Measurements from ENCODE around the gene RAB40C.

Gene RAB40C

DNA sequence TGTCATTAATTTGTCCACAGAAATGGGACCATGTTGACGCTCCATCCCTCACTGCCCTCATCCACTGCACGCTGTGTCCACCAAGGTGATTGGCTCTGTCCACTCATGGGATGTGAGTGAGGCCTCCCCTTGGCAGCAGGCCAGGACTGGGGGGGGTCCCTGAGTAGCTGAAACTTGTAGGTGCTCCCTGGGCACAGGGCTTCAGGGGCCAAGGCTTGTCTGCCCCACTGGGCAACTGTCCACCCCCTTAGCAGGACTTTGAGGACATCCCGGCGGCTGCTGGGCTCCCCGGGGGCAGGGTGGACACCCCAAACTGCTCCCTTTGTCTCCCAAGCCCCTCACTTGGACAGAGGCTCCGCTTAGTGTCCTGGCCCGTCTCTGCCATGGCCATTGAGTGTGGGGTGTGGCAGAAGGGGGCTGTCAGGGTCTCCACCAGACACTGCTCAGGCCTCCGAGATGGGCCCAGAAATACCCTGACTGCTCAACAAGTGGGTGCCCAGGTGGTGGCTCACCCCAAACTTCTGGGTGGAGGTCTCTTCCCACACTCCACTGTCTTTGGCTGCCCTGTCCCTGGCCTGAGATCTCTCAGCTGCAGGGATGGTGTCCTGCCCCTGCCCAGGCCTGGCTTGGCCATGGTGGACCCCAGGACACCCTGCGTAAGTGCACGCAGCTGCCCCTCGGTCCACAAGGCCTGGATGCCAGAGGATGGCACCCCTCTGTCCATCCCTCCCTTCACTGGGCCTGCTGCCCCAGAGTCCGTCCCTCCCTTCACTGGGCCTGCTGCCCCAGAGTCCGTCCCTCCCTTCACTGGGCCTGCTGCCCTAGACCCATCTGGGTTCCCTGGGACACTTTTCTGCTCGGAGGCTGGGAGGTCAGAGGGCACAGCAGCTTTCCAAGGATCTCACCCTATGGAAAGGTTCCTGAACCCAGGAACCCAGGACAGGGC, 2.9 kb upstream of the RAB40C start:
- peaks cover 2% of the 10 kb centered on the region for H3K27me3 Mint-ChIP-seq (ENCODE audit: low read depth)
- H3K4me3 Mint-ChIP-seq: peak overlapping the region; percentile 92
- DNase-seq (ENCODE audit: low spot score): no peak
- H3K4me1 Mint-ChIP-seq (ENCODE audit: low read depth): peaks cover 19% of the 10 kb centered on the region
- no peaks in the 10 kb centered on the region for H3K9me3 Mint-ChIP-seq
- H3K27ac Mint-ChIP-seq: peak overlapping the region; percentile 88
- peaks cover 2% of the 10 kb centered on the region for H3K36me3 Mint-ChIP-seq (ENCODE audit: low read depth)

DNA sequence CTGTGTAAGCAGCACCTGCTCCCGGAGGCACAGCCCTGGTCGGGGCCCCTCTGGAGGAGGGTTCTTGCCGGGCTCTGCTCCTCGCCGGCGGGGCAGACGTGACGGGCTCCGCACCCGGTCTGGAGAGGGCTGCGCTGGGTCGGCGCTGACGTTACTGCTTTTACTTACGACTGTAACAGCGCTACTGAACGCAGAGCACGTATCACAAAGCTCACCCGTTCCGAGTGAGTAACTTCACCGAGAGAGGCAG, 1.3 kb upstream of the RAB40C start:
- no peaks in the 10 kb centered on the region for H3K9me3 Mint-ChIP-seq
- H3K4me3 Mint-ChIP-seq: peak overlapping the region; percentile 92
- peaks cover 2% of the 10 kb centered on the region for H3K27me3 Mint-ChIP-seq (ENCODE audit: low read depth)
- peaks cover 19% of the 10 kb centered on the region for H3K4me1 Mint-ChIP-seq (ENCODE audit: low read depth)
- H3K36me3 Mint-ChIP-seq (ENCODE audit: low read depth): peaks cover 2% of the 10 kb centered on the region
- peak overlapping the region; percentile 100 for H3K27ac Mint-ChIP-seq
- no peak for DNase-seq (ENCODE audit: low spot score)

DNA sequence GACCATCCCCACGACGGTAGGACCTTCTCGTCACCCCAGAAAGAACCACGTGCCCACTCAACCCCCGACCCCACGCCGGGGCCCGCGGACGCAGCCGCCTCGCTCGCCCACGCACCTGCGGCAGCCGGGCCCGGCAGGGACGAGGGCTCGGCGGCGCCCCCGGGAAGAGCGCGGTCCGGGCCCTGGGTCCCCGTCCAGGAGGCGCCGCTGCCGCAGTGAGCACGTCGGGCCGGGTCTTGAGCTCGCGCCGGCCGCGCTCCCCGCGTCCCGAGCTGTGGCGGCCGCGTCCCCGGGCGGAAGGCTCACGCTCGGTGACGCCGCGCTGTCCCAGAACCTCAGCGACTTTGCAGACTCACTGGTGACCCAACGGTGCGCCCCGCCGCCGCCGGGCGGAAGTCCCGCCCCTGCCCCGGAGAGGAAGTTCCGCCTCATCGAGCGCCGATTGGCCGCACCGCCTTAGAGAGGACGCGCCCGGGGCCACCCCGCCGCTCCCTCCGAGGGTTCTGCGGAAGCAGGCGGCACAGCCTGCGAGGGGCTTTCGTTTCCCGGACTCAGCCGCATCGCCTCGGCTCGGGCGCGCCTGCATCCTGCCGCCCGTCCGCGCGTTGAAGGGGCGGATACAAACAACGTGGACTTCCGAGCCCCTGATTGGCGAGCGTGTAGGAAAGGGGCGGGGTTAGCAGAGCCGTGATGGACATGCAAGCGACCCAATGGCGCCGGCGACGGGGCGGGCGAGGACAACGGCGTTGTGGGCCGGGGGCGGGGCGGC, 793 bp upstream of the RAB40C start:
- H3K36me3 Mint-ChIP-seq (ENCODE audit: low read depth): peaks cover 2% of the 10 kb centered on the region
- peak overlapping the region; percentile 100 for H3K27ac Mint-ChIP-seq
- peak overlapping the region; percentile 99 for H3K4me3 Mint-ChIP-seq
- peak; percentile 96 for DNase-seq (ENCODE audit: low spot score)
- H3K4me1 Mint-ChIP-seq (ENCODE audit: low read depth): peaks cover 19% of the 10 kb centered on the region
- peaks cover 2% of the 10 kb centered on the region for H3K27me3 Mint-ChIP-seq (ENCODE audit: low read depth)
- no peaks in the 10 kb centered on the region for H3K9me3 Mint-ChIP-seq

DNA sequence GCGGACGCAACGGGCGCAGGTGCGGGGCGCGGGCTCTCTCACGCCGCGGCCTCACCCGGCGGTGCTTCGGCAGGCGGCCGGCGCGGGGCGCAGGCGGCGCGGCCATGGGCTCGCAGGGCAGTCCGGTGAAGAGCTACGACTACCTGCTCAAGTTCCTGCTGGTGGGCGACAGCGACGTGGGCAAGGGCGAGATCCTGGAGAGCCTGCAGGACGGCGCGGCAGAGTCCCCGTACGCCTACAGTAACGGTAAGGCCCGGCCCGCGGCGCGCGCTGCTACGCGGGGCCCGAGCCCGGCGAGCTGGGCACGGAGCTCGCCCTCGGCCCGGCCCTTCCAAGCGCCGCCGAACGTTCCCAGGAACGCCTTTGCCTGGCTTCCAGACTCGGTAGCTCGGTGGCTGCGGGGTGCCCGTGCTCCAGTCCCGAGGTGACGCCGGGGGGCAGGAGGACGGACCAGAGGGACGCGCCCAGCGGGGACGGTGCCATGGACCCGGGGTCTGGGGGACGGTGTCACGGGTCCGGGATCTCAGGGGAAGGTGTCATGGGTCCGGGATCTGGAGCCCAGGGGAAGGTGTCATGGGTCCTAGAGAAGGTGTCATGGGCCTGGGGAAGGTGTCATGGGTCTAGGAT, 435 bp downstream of the RAB40C start:
- Mint-ChIP-seq H3K4me1 (ENCODE audit: low read depth) (peaks cover 20% of the 10 kb centered on the region), H3K9me3 (no peaks in the 10 kb centered on the region), H3K36me3 (ENCODE audit: low read depth) (peaks cover 2% of the 10 kb centered on the region), H3K4me3 (peak overlapping the region; percentile 87), H3K27ac (peak overlapping the region; percentile 79), H3K27me3 (ENCODE audit: low read depth) (peaks cover 2% of the 10 kb centered on the region)
- no peak for DNase-seq (ENCODE audit: low spot score)

DNA sequence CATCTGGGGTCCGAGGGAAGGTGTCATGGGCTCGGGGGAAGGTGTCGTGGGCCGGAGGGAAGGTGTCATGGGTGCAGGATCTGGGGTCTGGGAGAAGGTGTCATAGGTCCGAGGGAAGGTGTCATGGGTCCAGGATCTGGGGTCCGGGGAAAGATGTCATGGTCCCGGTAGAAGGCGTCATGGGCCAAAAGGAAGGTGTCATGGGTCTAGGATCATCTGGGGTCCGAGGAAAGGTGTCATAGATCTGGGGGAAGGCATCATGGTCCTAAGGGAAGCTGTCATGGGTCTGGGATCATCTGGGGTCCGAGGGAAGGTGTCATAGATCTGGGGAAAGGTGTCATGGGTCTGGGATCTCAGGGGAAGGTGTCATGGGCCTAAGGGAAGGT, 942 bp downstream of the RAB40C start:
- Mint-ChIP-seq H3K4me3 (peak overlapping the region; percentile 87), H3K27me3 (ENCODE audit: low read depth) (peaks cover 2% of the 10 kb centered on the region), H3K4me1 (ENCODE audit: low read depth) (peaks cover 20% of the 10 kb centered on the region), H3K9me3 (no peaks in the 10 kb centered on the region), H3K36me3 (ENCODE audit: low read depth) (peaks cover 2% of the 10 kb centered on the region), H3K27ac (peak overlapping the region; percentile 79)
- DNase-seq (ENCODE audit: low spot score): no peak

DNA sequence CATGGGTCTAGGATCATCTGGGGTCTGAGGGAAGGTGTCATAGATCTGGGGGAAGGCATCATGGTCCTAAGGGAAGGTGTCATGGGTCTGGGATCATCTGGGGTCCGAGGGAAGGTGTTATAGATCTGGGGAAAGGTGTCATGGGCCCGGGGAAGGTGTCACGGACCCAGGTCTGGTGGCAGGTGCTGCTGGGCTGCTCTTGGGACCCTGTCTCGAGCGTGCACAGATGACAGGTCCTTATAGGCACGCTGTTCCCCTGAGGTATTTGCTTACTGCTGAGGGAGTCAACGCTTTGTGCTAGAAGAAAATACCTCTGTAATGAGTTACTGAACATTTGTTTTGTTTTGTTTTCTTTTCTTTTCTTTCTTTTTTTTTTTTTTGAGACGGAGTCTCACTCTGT, 1.4 kb downstream of the RAB40C start:
- H3K4me1 Mint-ChIP-seq (ENCODE audit: low read depth): peaks cover 20% of the 10 kb centered on the region
- peak overlapping the region; percentile 79 for H3K27ac Mint-ChIP-seq
- H3K4me3 Mint-ChIP-seq: peak overlapping the region; percentile 87
- no peak for DNase-seq (ENCODE audit: low spot score)
- H3K36me3 Mint-ChIP-seq (ENCODE audit: low read depth): peaks cover 2% of the 10 kb centered on the region
- H3K9me3 Mint-ChIP-seq: no peaks in the 10 kb centered on the region
- H3K27me3 Mint-ChIP-seq (ENCODE audit: low read depth): peaks cover 2% of the 10 kb centered on the region

DNA sequence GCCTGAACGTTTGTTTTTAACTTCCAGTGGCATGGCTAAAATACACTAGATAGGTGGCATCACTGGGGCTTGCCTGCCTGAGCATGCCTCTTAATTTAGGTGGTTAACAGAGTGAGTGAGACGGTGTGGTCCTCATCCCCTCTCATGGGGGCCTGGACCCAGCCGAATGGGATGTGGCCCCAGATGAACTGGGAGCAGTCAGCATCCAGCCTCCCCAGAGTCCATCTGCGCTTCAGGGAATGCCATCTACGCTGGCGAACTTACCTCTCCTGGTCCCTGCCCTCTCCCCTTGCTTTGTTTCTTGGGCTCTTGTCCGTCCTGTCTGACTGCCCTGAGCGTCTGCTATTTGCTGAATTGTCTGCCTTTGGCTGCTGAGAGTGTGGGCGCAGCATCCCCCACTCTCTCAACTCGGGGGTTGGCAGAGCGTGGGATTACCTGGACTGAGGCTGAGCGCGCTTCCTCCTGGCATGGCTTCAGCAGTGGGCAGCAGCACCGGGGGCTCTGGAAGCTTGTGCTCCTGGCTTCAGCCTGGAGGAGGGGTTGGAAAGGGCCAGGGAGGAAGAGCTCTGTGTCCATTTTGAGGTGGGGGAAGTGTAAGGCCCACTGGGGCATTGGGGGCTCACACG, 2.1 kb downstream of the RAB40C start:
- no peak overlapping the region for H3K27ac Mint-ChIP-seq
- no peak overlapping the region for H3K4me3 Mint-ChIP-seq
- peaks cover 20% of the 10 kb centered on the region for H3K4me1 Mint-ChIP-seq (ENCODE audit: low read depth)
- DNase-seq (ENCODE audit: low spot score): no peak
- H3K27me3 Mint-ChIP-seq (ENCODE audit: low read depth): peaks cover 2% of the 10 kb centered on the region
- H3K9me3 Mint-ChIP-seq: no peaks in the 10 kb centered on the region
- H3K36me3 Mint-ChIP-seq (ENCODE audit: low read depth): peaks cover 2% of the 10 kb centered on the region

DNA sequence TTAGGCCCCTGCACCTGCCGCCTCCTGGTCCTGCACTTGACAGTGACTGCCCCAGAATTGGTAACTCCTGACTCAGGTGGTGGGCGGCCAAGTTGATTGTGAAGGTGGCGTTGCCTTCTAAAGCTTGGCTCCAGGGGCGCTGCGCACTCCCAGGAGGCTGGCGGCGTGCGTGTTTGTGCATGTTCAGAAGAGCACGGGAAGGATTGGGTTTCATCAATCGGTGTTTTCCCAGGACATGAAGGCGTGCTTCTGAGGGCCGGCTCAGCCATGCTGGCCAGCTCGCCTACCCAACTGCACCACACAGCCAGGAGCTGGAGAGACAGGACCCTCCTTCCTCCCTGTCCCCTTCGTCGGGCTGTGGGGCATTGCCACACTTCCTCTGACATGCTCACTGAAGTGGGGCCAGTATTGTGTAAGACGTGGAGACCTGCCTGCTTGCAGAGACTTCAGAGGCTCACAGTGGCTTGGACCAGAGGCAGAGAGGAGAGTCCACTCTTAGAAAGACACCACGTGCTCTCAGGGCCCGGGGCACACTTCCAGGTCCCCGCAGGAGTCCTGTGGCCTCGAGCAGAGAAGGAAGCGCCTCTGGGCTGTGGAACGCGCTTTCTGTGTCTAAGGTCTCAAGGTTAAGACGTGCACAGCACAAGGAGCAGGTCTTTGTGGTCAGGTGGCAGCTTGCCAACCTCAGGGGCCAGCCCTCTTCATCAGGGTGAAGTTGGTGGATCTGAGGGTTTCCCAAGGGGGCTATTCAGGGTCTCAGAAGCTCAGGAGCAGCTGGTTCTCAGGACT, 2.8 kb downstream of the RAB40C start:
- no peak for DNase-seq (ENCODE audit: low spot score)
- H3K27ac Mint-ChIP-seq: no peak overlapping the region
- peaks cover 15% of the 10 kb centered on the region for H3K4me1 Mint-ChIP-seq (ENCODE audit: low read depth)
- no peak overlapping the region for H3K4me3 Mint-ChIP-seq
- H3K27me3 Mint-ChIP-seq (ENCODE audit: low read depth): peaks cover 2% of the 10 kb centered on the region
- no peaks in the 10 kb centered on the region for H3K9me3 Mint-ChIP-seq
- no peaks in the 10 kb centered on the region for H3K36me3 Mint-ChIP-seq (ENCODE audit: low read depth)

DNA sequence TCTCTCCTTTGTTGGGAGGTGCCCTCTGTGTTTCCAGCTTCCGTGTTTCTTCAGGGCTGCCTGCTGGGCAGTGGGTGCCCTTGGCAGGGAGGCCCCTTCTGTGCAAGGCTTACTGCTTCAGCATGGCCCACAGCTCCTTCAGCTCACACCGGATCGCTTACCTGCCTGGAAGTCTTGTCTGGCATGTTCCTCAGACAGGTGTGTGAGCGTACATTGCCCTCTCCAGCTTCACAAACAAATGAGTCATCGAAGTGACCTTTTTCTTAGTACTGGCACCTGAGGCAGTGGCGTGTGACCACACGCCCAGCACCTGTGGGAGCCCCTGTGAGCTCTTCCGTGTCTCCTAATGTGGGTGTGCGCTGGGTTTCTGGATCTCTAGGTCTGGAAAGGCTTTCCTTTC, 3.5 kb downstream of the RAB40C start:
- Mint-ChIP-seq H3K4me3 (no peak overlapping the region), H3K27ac (no peak overlapping the region), H3K27me3 (ENCODE audit: low read depth) (peaks cover 2% of the 10 kb centered on the region), H3K36me3 (ENCODE audit: low read depth) (no peaks in the 10 kb centered on the region), H3K9me3 (no peaks in the 10 kb centered on the region), H3K4me1 (ENCODE audit: low read depth) (peaks cover 11% of the 10 kb centered on the region)
- DNase-seq (ENCODE audit: low spot score): no peak

DNA sequence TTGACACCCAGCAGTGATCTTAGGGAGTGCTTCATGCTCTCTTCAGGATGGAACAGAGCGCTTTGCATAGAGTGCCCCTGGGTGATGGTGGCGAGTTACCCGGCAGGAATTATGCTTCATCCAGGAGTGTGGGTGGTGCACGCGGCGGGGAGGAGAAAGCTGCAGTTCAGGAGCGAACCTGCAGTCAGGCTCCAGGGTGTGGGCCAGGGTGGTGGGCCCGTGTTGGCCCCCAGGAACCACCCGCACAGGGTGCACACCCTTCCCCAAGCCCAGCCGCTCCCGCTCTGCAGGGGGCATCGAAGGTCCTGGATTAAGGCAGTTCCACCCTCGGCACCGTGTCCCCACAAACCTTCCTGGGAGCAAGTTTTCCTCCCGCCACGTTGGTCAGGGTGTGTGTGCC, 3.9 kb downstream of the RAB40C start:
- Mint-ChIP-seq H3K4me1 (ENCODE audit: low read depth) (peaks cover 9% of the 10 kb centered on the region), H3K27ac (no peak overlapping the region), H3K27me3 (ENCODE audit: low read depth) (peaks cover 2% of the 10 kb centered on the region), H3K36me3 (ENCODE audit: low read depth) (peaks cover 2% of the 10 kb centered on the region), H3K9me3 (no peaks in the 10 kb centered on the region), H3K4me3 (no peak overlapping the region)
- DNase-seq (ENCODE audit: low spot score): no peak

DNA sequence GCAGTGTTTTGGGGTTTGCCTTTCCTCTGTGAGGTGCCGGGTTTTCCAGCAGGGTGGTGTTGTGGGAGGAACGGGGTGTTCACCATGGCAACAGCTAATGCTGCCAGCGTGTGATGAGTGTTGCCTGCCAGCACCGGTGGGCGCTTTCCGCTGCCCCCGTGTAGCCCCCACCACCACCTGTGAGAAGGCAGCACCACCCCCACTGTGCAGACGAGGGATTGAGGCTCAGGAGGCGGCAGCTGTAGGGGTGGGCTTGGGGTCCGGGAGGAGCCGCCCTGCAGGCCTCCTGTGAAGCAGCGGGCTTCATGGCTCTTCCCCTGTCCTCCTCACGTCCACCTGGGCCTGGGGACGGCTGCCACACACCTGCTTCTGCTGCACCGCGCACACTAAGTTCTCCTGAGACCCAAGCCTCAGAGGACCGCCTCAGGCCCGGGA, 5.2 kb downstream of the RAB40C start:
- H3K27me3 Mint-ChIP-seq (ENCODE audit: low read depth): no peaks in the 10 kb centered on the region
- H3K9me3 Mint-ChIP-seq: no peaks in the 10 kb centered on the region
- H3K36me3 Mint-ChIP-seq (ENCODE audit: low read depth): peaks cover 4% of the 10 kb centered on the region
- peaks cover 9% of the 10 kb centered on the region for H3K4me1 Mint-ChIP-seq (ENCODE audit: low read depth)
- no peak overlapping the region for H3K4me3 Mint-ChIP-seq
- H3K27ac Mint-ChIP-seq: no peak overlapping the region
- no peak for DNase-seq (ENCODE audit: low spot score)

DNA sequence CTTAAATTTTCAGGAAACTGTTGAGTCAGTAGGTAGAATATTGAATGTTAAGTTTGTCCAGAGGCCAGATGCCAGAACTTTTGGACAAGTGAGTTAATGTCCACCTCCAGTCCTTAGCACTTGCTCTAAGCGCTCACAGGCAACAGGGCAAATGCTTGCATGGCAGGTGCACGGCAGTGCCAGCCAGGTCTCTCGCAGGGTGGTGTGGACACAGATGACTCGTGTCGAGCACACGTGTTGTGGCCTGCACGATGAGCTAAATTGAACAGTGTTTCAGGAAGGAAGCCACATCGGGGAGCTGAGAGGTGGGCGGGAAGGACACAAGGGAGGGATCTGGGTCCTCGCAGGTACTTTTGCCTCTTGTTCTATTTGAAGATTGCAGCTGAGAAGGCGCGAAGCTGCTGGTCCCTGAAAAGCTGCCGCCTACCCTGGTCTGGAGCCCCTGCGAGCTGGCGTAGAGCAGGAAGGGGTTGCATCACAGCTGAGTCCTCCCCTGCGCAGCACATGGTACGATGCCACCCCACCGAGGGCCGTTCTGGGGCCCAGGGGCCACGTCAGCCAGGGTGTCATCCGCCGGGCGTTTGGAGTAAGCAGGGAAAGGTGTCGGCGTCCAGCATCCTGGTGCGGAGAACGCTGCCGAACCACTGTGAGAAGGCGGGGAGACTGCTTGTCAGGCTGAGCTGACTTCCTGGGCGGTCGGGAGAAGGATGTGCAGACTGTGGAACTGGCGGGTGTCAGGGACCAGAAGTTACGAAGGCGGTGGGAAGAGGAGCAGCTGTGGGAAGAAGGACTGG, 6.3 kb downstream of the RAB40C start:
- no peak overlapping the region for H3K27ac Mint-ChIP-seq
- DNase-seq (ENCODE audit: low spot score): no peak
- no peak overlapping the region for H3K4me3 Mint-ChIP-seq
- H3K9me3 Mint-ChIP-seq: no peaks in the 10 kb centered on the region
- peaks cover 3% of the 10 kb centered on the region for H3K4me1 Mint-ChIP-seq (ENCODE audit: low read depth)
- peaks cover 5% of the 10 kb centered on the region for H3K36me3 Mint-ChIP-seq (ENCODE audit: low read depth)
- H3K27me3 Mint-ChIP-seq (ENCODE audit: low read depth): no peaks in the 10 kb centered on the region

DNA sequence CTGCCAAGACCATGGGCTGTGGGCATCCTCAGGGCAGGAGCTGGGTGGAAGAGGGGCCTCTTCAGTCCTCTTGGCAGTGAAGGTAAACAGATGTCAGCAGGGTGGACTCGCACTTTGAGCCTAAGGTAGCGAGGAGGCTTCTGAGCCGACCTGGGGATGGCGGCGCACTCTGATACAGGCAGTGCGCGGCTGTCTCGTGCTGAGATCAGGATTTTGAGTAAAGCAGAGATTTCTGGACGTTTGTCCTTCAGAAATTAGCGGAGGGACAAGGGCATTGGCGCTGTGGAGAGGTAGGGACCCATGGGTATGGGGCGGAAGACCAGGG, 6.8 kb downstream of the RAB40C start:
- Mint-ChIP-seq H3K4me1 (ENCODE audit: low read depth) (peaks cover 1% of the 10 kb centered on the region), H3K27me3 (ENCODE audit: low read depth) (no peaks in the 10 kb centered on the region), H3K36me3 (ENCODE audit: low read depth) (peaks cover 5% of the 10 kb centered on the region), H3K4me3 (no peak overlapping the region), H3K9me3 (no peaks in the 10 kb centered on the region), H3K27ac (no peak overlapping the region)
- DNase-seq (ENCODE audit: low spot score): no peak
